CD4-positive, CD25-positive, alpha-beta regulatory T cell (primary cell): Measurements from ENCODE around the gene JMY. TPM values are rescaled to one million over a fixed set of nuclear protein-coding genes. Genes with fewer than 3 reads are reported as not detected.
A peak's percentile ranks its signal among the peaks of the same experiment; 100 is the strongest.

Source experiments
- ATAC-seq, 2 donors: fragments of 150-1000 bp; cut with Tn5 transposase; one replicate each; pipeline ENCODE4 v1.10.0; 2021; ENCODE audit warnings: low read depth in 2 of 2, moderate number of reproducible peaks in 2 of 2, moderate library complexity in 1 of 2
- DNase-seq, 3 donors: peaks; one replicate each; pipeline versions ENCODE4 v3.0.0 to v3.0.0-alpha.2; 2012 to 2022; ENCODE audit warnings: mixed read lengths in 1 of 3
- H3K27ac ChIP-seq: one replicate; pipeline ENCODE4 v1.7.0; 2013; ENCODE audit warnings: mild to moderate bottlenecking, low read length; ENCODE audit not compliant: insufficient read depth, poor library complexity, severe bottlenecking
- H3K27me3 ChIP-seq: one replicate; pipeline ENCODE4 v1.7.0; 2013; ENCODE audit warnings: low read length; ENCODE audit not compliant: control insufficient read depth, insufficient read depth
- H3K36me3 ChIP-seq: one replicate; pipeline ENCODE4 v1.7.0; 2013; ENCODE audit warnings: mild to moderate bottlenecking, low read length, moderate library complexity; ENCODE audit not compliant: control insufficient read depth, insufficient read depth
- H3K4me1 ChIP-seq: 2 replicates; pipeline ENCODE4 v1.7.0; 2013; ENCODE audit warnings: mild to moderate bottlenecking, low read length; ENCODE audit not compliant: insufficient read depth, control insufficient read depth, poor library complexity, severe bottlenecking
- H3K4me3 ChIP-seq: one replicate; pipeline ENCODE4 v1.7.0; 2013; ENCODE audit warnings: low read depth, mild to moderate bottlenecking, low read length, moderate library complexity
- H3K9me3 ChIP-seq, 2 experiments: 1 replicate in 1 of 2; 2 replicates in 1 of 2; pipeline ENCODE4 v1.7.0; 2013; ENCODE audit warnings: low read length in 2 of 2, mild to moderate bottlenecking in 1 of 2, moderate library complexity in 1 of 2; ENCODE audit not compliant: control insufficient read depth in 2 of 2
- H3K27ac Mint-ChIP-seq, 3 donors: one replicate each; pipeline ENCODE4 v1.8.0; 2020 to 2022; ENCODE audit warnings: mild to moderate bottlenecking in 3 of 3, mixed read lengths in 3 of 3, moderate library complexity in 2 of 3
- H3K27me3 Mint-ChIP-seq: one replicate; pipeline ENCODE4 v1.8.0; 2022; ENCODE audit warnings: mild to moderate bottlenecking, mixed read lengths
- H3K36me3 Mint-ChIP-seq: one replicate; pipeline ENCODE4 v1.8.0; 2020; ENCODE audit warnings: mixed read lengths
- H3K4me1 Mint-ChIP-seq, 4 donors: one replicate each; pipeline ENCODE4 v1.8.0; 2020 to 2022; ENCODE audit warnings: mixed read lengths in 4 of 4, mild to moderate bottlenecking in 1 of 4
- H3K4me3 Mint-ChIP-seq, 4 donors: one replicate each; pipeline ENCODE4 v1.8.0; 2020 to 2022; ENCODE audit warnings: mild to moderate bottlenecking in 4 of 4, mixed read lengths in 4 of 4, moderate library complexity in 3 of 4
- H3K9me3 Mint-ChIP-seq, 7 donors: one replicate each; pipeline ENCODE4 v1.8.0; 2020 to 2022; ENCODE audit warnings: mixed read lengths in 7 of 7, mild to moderate bottlenecking in 3 of 7, moderate library complexity in 2 of 7
- polyA plus RNA-seq, 4 donors: library from polyadenylated mRNA; unstranded; fragments of 300-500 nt; fragmentation: Illumina TruSeq; gene quantifications; one replicate each; pipeline ENCODE4 v1.2.3, GENCODE V29; 2021
- total RNA-seq: library from RNA; stranded (reverse); gene quantifications from one replicate; pipeline ENCODE4 v1.2.3, GENCODE V29; 2022

The JMY gene
- total and polyA plus RNA-seq, 5 donors from 2014 or later: 4.9 to 71.6 (median 6.2) TPM

DNA sequence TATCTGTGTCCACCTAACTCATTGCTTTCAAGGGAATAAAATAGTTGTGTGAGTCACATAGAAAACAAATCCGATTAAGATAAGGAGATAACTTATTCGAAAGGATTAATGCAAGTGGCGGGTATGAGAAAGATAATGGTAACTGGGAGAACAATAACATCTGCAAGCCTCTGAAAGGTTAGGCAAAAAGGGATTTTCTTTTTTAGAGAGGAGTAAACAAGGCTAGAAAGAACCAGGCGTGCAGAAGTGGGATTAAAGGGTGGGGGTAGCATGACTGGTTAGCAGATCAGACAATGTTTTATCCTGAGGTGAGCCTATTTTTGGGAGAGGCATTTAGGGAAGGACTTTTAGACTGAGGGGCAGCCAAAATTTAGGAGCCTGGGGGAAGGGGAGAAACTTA, 34.7 kb upstream of the JMY start:
- peaks cover 0 to 10% (median 2%) of the 10 kb centered on the region in 4 donors for H3K4me1 Mint-ChIP-seq
- H3K27ac Mint-ChIP-seq: peak overlapping the region in 2 of 3 donors; percentile 32 to 71
- H3K36me3 Mint-ChIP-seq: no peaks in the 10 kb centered on the region
- H3K9me3 Mint-ChIP-seq: peaks cover 0 to 2% (median 0%) of the 10 kb centered on the region in 7 donors
- H3K4me3 Mint-ChIP-seq: no peak overlapping the region
- H3K27me3 ChIP-seq: no peaks in the 10 kb centered on the region
- no peak overlapping the region for H3K27ac ChIP-seq
- H3K9me3 ChIP-seq: no peaks in the 10 kb centered on the region
- ATAC-seq (no peak), DNase-seq (no peak)
- no peaks in the 10 kb centered on the region for H3K4me1 ChIP-seq
- H3K4me3 ChIP-seq: no peak overlapping the region
- no peaks in the 10 kb centered on the region for H3K36me3 ChIP-seq
- H3K27me3 Mint-ChIP-seq: no peaks in the 10 kb centered on the region

DNA sequence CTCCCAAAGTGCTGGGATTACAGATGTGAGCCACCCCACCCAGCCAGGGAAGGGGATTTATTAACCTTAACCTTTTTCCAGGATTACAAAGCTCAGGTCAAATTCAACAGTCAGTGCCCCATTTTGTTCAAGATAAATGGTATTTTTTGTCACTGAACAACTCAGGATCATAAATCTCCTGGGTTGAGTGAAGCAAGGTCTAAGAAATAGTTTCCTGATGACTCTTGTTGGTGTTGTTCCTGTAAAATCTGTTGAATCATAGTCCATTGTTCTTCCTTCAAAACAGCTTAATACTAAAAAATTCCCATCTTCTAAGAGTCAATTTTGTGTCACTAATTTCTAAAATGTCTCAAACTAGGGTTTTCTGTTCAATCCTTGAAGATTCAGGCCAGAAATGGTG, 33.9 kb upstream of the JMY start:
- ATAC-seq (no peak), DNase-seq (no peak)
- H3K4me3 Mint-ChIP-seq: no peak overlapping the region

DNA sequence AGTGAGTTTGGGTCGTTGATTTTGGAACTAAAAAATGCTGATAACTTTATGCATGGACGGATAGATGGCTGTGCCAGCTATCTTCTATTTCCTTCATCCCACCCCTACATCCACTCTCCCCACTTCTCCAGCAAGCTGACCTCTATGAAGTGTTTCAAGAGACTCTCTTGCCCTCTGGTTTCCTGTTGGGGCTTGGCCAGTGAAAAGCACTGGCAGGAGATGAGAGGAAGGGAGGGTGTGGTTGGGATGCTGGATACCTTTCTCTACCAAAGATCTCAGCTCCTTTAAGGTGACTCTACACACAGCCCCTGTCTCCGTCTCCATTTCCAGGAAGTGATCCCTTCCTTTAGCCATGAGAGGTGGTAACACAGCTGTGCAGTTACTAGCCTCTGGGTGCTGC, 30.0 kb upstream of the JMY start:
- DNase-seq (no peak), ATAC-seq (no peak)
- no peaks in the 10 kb centered on the region for H3K27me3 ChIP-seq
- H3K27me3 Mint-ChIP-seq: no peaks in the 10 kb centered on the region
- no peak overlapping the region for H3K27ac ChIP-seq
- no peak overlapping the region for H3K4me3 Mint-ChIP-seq
- peaks cover 0 to 5% (median 0%) of the 10 kb centered on the region in 4 donors for H3K4me1 Mint-ChIP-seq
- no peaks in the 10 kb centered on the region for H3K36me3 ChIP-seq
- H3K27ac Mint-ChIP-seq: no peak overlapping the region
- H3K4me3 ChIP-seq: no peak overlapping the region
- no peaks in the 10 kb centered on the region for H3K9me3 ChIP-seq
- no peaks in the 10 kb centered on the region for H3K4me1 ChIP-seq
- peaks cover 0 to 2% (median 0%) of the 10 kb centered on the region in 7 donors for H3K9me3 Mint-ChIP-seq
- no peaks in the 10 kb centered on the region for H3K36me3 Mint-ChIP-seq

More for the DNA sequence above, 33.9 kb upstream of the JMY start:
- Histone ChIP-seq H3K27me3 (no peaks in the 10 kb centered on the region), H3K36me3 (no peaks in the 10 kb centered on the region), H3K27ac (no peak overlapping the region), H3K4me1 (no peaks in the 10 kb centered on the region), H3K4me3 (no peak overlapping the region), H3K9me3 (no peaks in the 10 kb centered on the region)
- H3K36me3 Mint-ChIP-seq: no peaks in the 10 kb centered on the region
- H3K27me3 Mint-ChIP-seq: no peaks in the 10 kb centered on the region
- H3K9me3 Mint-ChIP-seq: peaks cover 0 to 2% (median 0%) of the 10 kb centered on the region in 7 donors
- H3K4me1 Mint-ChIP-seq: peaks cover 0 to 10% (median 2%) of the 10 kb centered on the region in 4 donors
- no peak overlapping the region for H3K27ac Mint-ChIP-seq

DNA sequence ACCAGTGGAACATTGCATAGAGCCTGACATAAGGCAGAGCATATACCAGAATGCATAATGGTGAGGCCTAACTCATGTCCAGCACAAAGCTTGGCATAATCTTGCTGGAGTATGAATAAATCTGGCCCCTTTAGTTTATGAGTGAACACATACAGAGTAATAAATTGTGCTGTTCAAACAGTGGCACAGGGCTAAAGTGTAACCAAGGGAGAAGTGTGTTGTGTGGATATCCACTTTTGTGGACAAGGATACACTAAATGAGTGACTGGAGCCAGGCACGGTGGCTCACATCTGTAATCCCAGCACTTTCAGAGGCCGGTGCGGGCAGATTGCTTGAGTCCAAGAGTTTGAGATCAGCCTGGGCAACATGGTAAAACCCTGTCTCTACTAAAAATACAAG, 29.4 kb upstream of the JMY start:
- no peak overlapping the region for H3K4me3 Mint-ChIP-seq
- Histone ChIP-seq H3K27me3 (no peaks in the 10 kb centered on the region), H3K4me1 (no peaks in the 10 kb centered on the region), H3K4me3 (no peak overlapping the region), H3K27ac (no peak overlapping the region), H3K9me3 (no peaks in the 10 kb centered on the region), H3K36me3 (no peaks in the 10 kb centered on the region)
- no peak overlapping the region for H3K27ac Mint-ChIP-seq
- ATAC-seq (no peak), DNase-seq (no peak)
- no peaks in the 10 kb centered on the region for H3K9me3 Mint-ChIP-seq
- H3K4me1 Mint-ChIP-seq: peaks cover 0 to 5% (median 0%) of the 10 kb centered on the region in 4 donors
- no peaks in the 10 kb centered on the region for H3K36me3 Mint-ChIP-seq
- no peaks in the 10 kb centered on the region for H3K27me3 Mint-ChIP-seq

DNA sequence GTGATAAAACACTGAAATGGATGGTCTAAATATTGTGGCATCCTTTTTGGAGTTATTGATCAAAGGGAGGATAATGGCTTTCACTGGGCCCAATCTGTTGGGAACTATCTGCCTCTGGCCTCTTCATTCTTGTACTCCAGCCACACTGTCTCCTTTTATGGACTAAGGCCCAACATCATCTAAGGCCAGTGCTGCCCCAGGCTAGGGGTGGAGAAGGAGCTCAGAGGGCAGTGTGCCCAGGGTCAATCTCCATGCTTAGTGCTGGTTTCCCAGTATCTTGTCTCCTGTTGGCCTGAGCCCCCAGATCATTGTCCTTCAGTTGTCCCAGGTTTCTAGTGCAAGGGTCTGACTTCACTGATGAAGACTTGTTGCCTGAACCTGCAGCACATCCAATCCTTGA, 26.4 kb upstream of the JMY start:
- H3K36me3 ChIP-seq: no peaks in the 10 kb centered on the region
- no peak overlapping the region for H3K4me3 ChIP-seq
- H3K4me1 ChIP-seq: no peaks in the 10 kb centered on the region
- H3K9me3 ChIP-seq: no peaks in the 10 kb centered on the region
- Mint-ChIP-seq H3K27ac (no peak overlapping the region), H3K27me3 (no peaks in the 10 kb centered on the region), H3K36me3 (peaks cover 3% of the 10 kb centered on the region), H3K9me3 (no peaks in the 10 kb centered on the region), H3K4me3 (no peak overlapping the region), H3K4me1 (peaks cover 0 to 6% (median 2%) of the 10 kb centered on the region in 4 donors)
- H3K27me3 ChIP-seq: no peaks in the 10 kb centered on the region
- ATAC-seq: no peak
- DNase-seq: no peak
- no peak overlapping the region for H3K27ac ChIP-seq

DNA sequence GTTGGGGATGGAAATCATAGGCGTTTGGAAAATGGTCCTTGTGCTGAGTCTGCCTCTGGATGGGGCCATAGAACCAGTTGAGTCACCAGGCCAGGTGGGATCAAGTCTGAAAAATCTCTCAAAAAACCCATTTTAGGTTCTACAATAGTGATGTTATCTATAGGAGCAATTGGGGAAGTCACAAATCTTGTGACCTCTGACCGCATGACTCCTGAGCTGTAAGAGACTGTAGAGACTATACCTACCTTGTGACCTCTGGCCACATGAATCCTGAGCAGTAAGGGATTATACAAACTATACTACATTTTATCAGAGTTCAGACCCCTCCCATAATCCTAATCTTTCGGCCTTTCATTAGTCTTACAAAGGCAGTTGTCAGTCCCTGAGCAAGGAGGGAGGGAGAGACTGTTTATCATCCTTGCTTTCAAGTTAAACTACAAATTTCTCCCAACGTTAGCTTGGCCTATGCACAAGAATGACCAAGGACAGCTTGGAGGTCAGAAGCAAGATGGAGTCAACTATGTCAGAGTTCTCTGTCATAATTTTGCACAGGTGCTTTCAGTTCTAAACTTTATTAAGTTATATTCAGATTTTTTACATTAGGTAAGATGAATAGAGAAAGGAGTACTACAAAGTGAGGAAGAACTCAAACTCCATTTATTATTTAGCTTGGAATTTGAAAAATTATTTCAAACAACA, 11.5 kb upstream of the JMY start:
- no peak overlapping the region for H3K4me3 Mint-ChIP-seq
- peaks cover 4% of the 10 kb centered on the region for H3K36me3 Mint-ChIP-seq
- H3K27me3 Mint-ChIP-seq: peaks cover 5% of the 10 kb centered on the region
- Histone ChIP-seq H3K27me3 (no peaks in the 10 kb centered on the region), H3K4me3 (no peak overlapping the region), H3K27ac (no peak overlapping the region), H3K36me3 (no peaks in the 10 kb centered on the region), H3K4me1 (no peaks in the 10 kb centered on the region), H3K9me3 (no peaks in the 10 kb centered on the region)
- peak overlapping the region in 1 of 3 donors; percentile 27 for H3K27ac Mint-ChIP-seq
- no peaks in the 10 kb centered on the region for H3K9me3 Mint-ChIP-seq
- ATAC-seq (no peak), DNase-seq (no peak)
- H3K4me1 Mint-ChIP-seq: peaks cover 0 to 7% (median 4%) of the 10 kb centered on the region in 4 donors

DNA sequence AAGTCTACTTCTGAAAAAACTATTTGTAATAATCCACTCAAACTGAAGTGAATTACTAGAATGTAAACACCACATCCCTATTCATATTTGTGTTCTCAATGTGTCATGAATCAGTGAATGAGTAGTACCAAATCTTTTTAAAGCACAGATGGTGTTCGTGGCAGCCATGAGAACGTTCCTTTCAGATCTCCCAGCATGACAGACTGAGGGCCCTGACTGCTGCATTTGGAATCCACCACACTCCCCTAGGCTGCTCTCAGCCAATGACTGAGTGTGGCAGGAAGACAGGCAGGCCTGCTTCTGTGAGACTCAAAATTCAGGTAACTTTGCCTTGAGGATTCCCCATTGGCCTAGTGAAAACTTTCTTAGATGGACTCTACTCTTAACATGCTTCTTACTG, 10.9 kb upstream of the JMY start:
- H3K9me3 Mint-ChIP-seq: no peaks in the 10 kb centered on the region
- Histone ChIP-seq H3K36me3 (no peaks in the 10 kb centered on the region), H3K4me3 (no peak overlapping the region), H3K27ac (no peak overlapping the region), H3K4me1 (no peaks in the 10 kb centered on the region), H3K27me3 (no peaks in the 10 kb centered on the region), H3K9me3 (no peaks in the 10 kb centered on the region)
- ATAC-seq: no peak
- H3K27me3 Mint-ChIP-seq: peaks cover 5% of the 10 kb centered on the region
- DNase-seq: no peak
- no peak overlapping the region for H3K4me3 Mint-ChIP-seq
- peaks cover 0 to 13% (median 8%) of the 10 kb centered on the region in 4 donors for H3K4me1 Mint-ChIP-seq
- peaks cover 9% of the 10 kb centered on the region for H3K36me3 Mint-ChIP-seq
- no peak overlapping the region for H3K27ac Mint-ChIP-seq

DNA sequence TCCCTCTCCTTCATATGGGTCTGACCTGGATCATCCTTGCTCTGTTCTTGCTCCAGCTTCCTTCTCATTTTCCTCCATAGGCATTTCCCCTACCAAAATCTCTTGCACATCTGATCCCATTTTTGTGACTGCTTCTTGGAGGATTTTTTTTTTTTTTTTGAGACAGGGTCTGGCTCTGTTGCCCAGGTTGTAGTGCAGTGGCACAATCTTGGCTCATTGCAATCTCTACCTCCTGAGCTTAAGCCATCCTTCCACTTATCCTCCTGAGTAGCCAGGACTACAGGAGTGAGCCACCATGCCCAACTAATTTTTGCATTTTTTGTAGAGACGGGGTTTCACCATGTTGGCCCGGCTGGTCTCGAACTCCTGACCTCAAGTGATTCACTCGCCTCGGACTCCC, 10.5 kb upstream of the JMY start:
- Histone ChIP-seq H3K27me3 (no peaks in the 10 kb centered on the region), H3K4me3 (no peak overlapping the region), H3K4me1 (no peaks in the 10 kb centered on the region), H3K27ac (no peak overlapping the region), H3K36me3 (no peaks in the 10 kb centered on the region), H3K9me3 (no peaks in the 10 kb centered on the region)
- no peak overlapping the region for H3K4me3 Mint-ChIP-seq
- DNase-seq (no peak), ATAC-seq (no peak)
- peaks cover 5% of the 10 kb centered on the region for H3K27me3 Mint-ChIP-seq
- H3K4me1 Mint-ChIP-seq: peaks cover 0 to 14% (median 9%) of the 10 kb centered on the region in 4 donors
- no peaks in the 10 kb centered on the region for H3K9me3 Mint-ChIP-seq
- H3K27ac Mint-ChIP-seq: no peak overlapping the region
- H3K36me3 Mint-ChIP-seq: peaks cover 10% of the 10 kb centered on the region
